Esophagus muscularis mucosa (tissue), 3 donors: Measurements from ENCODE around the gene UNC13C.

Experiments
- CTCF ChIP-seq, 3 experiments: fragments of 200-600 bp in 2 of 3; fragments of 450-650 bp in 1 of 3; sonication (generic) in 2 of 3; IDR thresholded peaks; one replicate each; pipeline ENCODE4 v1.5.1; 2017 to 2019; ENCODE audit warnings: antibody characterized with exemption in 3 of 3, mild to moderate bottlenecking in 2 of 3, moderate library complexity in 1 of 3
- EP300 ChIP-seq: sonication (generic); formaldehyde crosslinking; IDR thresholded peaks from one replicate; pipeline ENCODE4 v1.6.1; 2017; ENCODE audit warnings: antibody characterized with exemption

GRCh38 chr15:54305138-54305537 lies 326.9 kb downstream of the UNC13C start:
- no peak for TF ChIP-seq EP300
- TF ChIP-seq CTCF (IDR thresholded peaks at IDR 0.05) = no peak
